Measurements from ENCODE around the gene SLC4A9. TPM values are rescaled to one million over a fixed set of nuclear protein-coding genes. Genes with fewer than 3 reads are reported as not detected.

The SLC4A9 gene
- total RNA-seq, 1 donor from 2014 or later = 1.8 TPM

DNA sequence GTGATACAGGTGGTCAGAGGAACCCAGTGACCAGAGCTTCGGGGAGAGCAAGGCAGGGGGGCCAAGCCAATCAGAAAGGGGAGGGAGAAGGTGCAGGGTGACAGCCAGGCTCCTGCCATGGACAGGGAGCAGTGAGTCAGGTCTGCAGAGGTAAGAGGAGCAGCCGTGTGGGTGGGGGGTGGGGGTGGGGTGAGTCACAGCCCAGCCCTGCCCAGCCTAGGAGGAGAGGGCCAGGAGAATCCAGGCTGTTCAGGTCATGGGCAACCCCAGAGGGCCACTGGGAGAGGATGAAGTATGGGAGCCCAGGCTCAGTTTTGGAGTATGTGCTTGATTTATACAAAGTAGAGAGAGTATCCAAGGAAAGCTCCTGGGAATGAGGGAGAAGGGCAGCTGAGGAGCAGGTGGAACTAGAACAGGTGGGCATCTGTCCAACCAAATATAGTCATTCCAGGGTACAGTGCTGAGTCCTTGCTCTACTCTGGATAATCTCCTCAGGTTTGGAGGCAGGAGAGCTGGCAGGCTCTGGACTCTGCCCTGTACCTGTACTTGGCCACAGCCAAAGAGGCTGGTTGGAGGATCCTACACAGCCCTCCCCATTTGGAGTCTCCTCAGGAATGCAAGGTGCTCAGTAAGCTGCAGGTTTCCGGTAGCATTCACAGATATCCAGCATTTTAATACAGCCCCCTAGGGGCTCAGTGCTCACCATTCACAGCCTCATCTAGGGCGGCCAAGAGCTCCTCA lies 15.1 kb upstream of the SLC4A9 start:
- Mint-ChIP-seq H3K9me3 (no peaks in the 10 kb centered on the region), H3K36me3 (no peaks in the 10 kb centered on the region), H3K4me1 (peaks cover 11% of the 10 kb centered on the region), H3K27me3 (ENCODE audit: low read depth) (peaks cover 19% of the 10 kb centered on the region), H3K4me3 (peak overlapping the region; percentile 77), H3K27ac (no peak overlapping the region)
- DNase-seq (ENCODE audit: low spot score in 2 of 2, unreplicated experiment in 2 of 2) = no peak
- TF ChIP-seq, protein P1, sequence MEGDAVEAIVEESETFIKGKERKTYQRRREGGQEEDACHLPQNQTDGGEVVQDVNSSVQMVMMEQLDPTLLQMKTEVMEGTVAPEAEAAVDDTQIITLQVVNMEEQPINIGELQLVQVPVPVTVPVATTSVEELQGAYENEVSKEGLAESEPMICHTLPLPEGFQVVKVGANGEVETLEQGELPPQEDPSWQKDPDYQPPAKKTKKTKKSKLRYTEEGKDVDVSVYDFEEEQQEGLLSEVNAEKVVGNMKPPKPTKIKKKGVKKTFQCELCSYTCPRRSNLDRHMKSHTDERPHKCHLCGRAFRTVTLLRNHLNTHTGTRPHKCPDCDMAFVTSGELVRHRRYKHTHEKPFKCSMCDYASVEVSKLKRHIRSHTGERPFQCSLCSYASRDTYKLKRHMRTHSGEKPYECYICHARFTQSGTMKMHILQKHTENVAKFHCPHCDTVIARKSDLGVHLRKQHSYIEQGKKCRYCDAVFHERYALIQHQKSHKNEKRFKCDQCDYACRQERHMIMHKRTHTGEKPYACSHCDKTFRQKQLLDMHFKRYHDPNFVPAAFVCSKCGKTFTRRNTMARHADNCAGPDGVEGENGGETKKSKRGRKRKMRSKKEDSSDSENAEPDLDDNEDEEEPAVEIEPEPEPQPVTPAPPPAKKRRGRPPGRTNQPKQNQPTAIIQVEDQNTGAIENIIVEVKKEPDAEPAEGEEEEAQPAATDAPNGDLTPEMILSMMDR (IDR thresholded peaks at IDR 0.05; ENCODE audit: unreplicated experiment) = no peak

DNA sequence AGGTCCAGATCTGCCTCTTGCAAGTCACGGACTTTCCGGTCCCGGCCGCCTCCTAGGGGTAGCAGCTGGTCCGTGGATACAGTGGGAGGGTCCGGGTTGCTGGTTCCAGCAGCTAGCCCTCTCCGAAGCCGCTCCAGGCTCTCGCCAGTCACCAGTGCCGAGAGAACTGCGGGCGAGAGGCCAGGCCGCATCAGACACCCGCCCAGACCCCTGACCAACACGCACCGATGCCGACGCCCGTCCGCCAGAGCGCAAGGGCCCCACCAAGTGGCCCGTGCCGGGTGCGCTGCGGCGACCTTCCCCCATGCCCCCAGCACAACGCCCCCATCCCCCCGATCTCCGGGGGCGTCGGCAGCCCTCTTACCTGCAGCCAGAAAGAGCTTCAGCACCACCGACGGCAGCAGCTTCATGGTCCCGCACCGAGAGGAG lies 14.1 kb upstream of the SLC4A9 start:
- Mint-ChIP-seq H3K27ac (peak overlapping the region; percentile 35), H3K9me3 (no peaks in the 10 kb centered on the region), H3K27me3 (ENCODE audit: low read depth) (peaks cover 19% of the 10 kb centered on the region), H3K4me1 (peaks cover 15% of the 10 kb centered on the region), H3K36me3 (no peaks in the 10 kb centered on the region), H3K4me3 (peak overlapping the region; percentile 77)
- TF ChIP-seq, protein P1 (IDR thresholded peaks at IDR 0.05; ENCODE audit: unreplicated experiment) = no peak
- DNase-seq (ENCODE audit: low spot score in 2 of 2, unreplicated experiment in 2 of 2) = peak in 1 of 2 experiments; percentile 46

DNA sequence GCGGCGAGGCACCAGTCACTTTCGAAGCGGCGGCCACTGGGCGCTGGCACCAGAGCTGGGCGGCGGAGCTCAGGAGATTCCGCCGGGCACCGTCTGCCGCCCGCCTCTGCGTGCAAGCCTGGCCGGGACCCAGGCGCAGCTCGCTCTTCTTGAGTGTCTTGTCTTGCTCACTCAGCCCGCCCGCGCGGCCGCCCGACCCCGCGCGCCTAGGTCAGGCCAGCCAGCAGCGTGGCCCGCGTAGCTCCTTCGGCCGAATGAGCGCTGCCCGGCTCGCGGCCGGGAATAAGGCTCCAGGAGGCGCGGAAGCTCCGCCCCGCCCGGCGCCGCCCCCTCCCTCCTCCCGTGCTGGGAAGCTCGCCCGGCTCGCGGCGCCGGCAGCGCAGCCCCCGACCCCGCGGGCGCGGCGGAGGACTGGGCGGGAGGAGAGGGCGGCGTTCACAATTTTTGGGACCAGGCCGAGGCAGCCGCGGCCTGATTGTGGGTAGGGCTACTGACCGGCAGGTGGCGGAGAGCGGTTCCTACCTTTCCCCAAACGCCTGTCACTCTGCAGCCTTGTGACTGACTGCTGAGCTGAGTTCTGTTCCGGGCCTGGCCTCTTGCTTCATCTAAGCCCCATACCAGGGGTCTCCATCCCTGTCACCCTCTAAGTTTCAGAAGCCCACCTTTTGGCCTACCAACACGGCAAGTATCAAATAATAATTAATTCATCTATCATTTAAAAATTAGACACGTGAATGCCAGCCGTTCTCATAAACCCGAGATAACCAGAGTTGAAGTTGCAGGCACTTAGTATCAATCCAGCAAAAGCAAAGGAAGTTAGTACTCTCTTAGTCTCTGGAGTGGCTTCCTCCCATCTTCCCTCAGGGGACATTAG lies 13.4 kb upstream of the SLC4A9 start, which contains the start of gene HBEGF:
TSS of gene HBEGF (minus strand) at position 256 of the 874 bp plus-strand sequence. CDS start 275 bp downstream, outside the sequence.
- H3K27ac Mint-ChIP-seq = peak within 1 kb of the TSS; percentile 73
- H3K4me3 Mint-ChIP-seq = peak within 1 kb of the TSS; percentile 77
- H3K4me1 Mint-ChIP-seq = peaks cover 20% of the 10 kb centered on the region
- peaks cover 21% of the 10 kb centered on the region for H3K27me3 Mint-ChIP-seq (ENCODE audit: low read depth)
- TF ChIP-seq, protein P1 (IDR thresholded peaks at IDR 0.05; ENCODE audit: unreplicated experiment) = peak; percentile 29
- no peaks in the 10 kb centered on the region for H3K9me3 Mint-ChIP-seq
- H3K36me3 Mint-ChIP-seq = no peaks in the 10 kb centered on the region
- peak; percentile 70 to 71 for DNase-seq (ENCODE audit: low spot score in 2 of 2, unreplicated experiment in 2 of 2)

DNA sequence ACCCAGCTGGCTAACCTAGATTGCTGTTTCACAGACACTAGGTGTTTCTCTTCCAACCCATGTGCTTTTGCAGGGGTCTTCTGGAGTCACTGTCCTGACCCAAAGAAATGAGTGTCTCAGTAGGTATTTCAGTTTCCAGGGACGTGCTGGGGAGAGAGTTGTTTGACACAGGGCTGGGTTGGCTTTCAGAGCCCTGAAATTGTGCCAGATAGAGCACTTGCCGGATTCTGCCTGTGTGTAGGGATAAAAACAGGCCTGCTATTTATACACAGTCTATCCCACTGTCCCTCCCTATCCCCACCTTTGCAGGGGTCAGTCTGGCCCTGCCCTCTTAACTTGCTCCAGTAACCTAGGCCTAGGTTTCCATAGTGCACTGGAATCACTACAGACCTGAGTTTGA lies 12.6 kb upstream of the SLC4A9 start:
- H3K27me3 Mint-ChIP-seq (ENCODE audit: low read depth) = peaks cover 22% of the 10 kb centered on the region
- H3K4me3 Mint-ChIP-seq = peak overlapping the region; percentile 62
- TF ChIP-seq, protein P1 (IDR thresholded peaks at IDR 0.05; ENCODE audit: unreplicated experiment) = no peak
- H3K27ac Mint-ChIP-seq = peak overlapping the region; percentile 31
- DNase-seq (ENCODE audit: low spot score in 2 of 2, unreplicated experiment in 2 of 2) = no peak
- peaks cover 24% of the 10 kb centered on the region for H3K4me1 Mint-ChIP-seq
- no peaks in the 10 kb centered on the region for H3K36me3 Mint-ChIP-seq
- H3K9me3 Mint-ChIP-seq = no peaks in the 10 kb centered on the region

DNA sequence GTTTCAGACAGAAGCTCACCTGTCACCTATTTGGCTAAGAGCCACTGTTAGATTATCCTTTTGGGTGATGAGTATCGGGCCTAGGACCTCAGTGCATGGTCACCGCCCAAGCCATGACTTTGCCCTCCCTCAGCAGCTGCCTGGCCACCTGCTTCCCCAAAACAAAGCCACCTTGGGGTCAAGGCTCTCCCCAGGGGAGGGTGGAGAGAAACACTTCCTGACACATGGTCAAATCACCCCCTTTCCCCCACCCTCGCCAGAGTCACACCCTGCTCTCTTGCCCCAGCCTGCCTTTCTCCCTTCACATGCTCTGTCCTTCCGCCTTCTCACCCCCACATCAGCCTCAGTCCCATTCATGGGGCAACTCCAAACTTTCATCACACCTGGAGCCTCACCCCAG lies 11.9 kb upstream of the SLC4A9 start:
- Mint-ChIP-seq H3K4me1 (peaks cover 24% of the 10 kb centered on the region), H3K27ac (no peak overlapping the region), H3K36me3 (no peaks in the 10 kb centered on the region), H3K27me3 (ENCODE audit: low read depth) (peaks cover 22% of the 10 kb centered on the region), H3K9me3 (no peaks in the 10 kb centered on the region), H3K4me3 (no peak overlapping the region)
- TF ChIP-seq, protein P1 (IDR thresholded peaks at IDR 0.05; ENCODE audit: unreplicated experiment) = no peak
- no peak for DNase-seq (ENCODE audit: low spot score in 2 of 2, unreplicated experiment in 2 of 2)

Data from mesothelial cell of epicardium (in vitro differentiated cells).